Measurements from ENCODE around the gene CSTF3.
A peak's percentile ranks its signal among the peaks of the same experiment; 100 is the strongest.

Gene CSTF3

DNA sequence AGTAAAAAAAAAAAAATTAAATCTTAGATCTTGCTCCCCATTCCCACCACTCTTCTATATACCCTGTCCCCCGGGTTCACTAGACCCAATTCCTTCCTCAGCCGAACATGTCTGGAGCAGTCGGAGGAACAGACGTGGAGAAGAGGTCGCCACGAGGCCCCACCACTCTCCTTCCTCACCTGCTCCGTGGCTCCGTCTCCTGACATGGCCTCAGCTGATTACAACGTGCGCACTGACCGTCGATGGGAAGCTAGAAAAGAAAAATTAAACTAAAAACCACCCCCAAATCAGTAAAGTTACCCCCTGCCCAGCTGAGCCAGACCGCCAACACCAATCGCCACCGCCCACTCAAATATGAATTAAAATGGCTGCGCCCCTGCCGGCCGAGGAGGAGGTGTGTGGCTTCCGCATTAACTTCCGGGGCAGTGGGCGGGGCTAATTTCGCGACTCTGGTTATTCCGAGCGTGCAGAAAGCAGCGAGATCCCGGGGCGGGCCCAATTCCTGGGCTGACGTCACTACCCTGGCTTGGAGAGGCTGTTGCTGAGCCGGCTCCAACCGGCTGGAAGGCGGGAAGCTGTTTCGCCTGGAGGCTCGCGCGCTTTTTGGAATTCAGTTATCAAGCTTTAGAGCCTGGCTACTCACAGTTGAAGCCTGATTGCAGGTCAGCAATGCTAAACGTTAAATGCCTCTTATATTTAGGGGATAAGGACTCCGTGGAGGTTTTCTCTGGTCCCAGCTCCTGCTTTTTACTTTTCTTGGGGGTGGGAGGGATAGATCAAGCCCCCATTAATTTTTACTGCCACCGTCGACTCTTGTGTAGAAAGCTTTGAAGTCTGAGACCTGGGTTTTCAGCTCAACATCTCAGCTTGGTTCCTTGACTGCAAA lies at the start of gene CSTF3:
TSS of gene CSTF3 (minus strand) at position 361 of the 886 bp plus-strand sequence. CDS start at position 206, 155 bp downstream.
- H3K9me2 ChIP-seq (ENCODE audit: low read depth, low read length), result no peaks in the 10 kb centered on the region
- peak within 1 kb of the TSS; percentile 98 for H3K4me2 ChIP-seq (ENCODE audit: low read length)
- peak within 1 kb of the TSS; percentile 46 for H3K27ac ChIP-seq (ENCODE audit: low read depth, low read length, poor library complexity, severe bottlenecking)
- peak within 1 kb of the TSS; percentile 86 for H3K9ac ChIP-seq (ENCODE audit: low read length)
- no peaks in the 10 kb centered on the region for H4K20me1 ChIP-seq (ENCODE audit: insufficient read depth, low read length)
- no peak for TF ChIP-seq EZH2 (IDR thresholded peaks at IDR 0.05; ENCODE audit: borderline replicate concordance, low read length)
- TF ChIP-seq, protein P1, sequence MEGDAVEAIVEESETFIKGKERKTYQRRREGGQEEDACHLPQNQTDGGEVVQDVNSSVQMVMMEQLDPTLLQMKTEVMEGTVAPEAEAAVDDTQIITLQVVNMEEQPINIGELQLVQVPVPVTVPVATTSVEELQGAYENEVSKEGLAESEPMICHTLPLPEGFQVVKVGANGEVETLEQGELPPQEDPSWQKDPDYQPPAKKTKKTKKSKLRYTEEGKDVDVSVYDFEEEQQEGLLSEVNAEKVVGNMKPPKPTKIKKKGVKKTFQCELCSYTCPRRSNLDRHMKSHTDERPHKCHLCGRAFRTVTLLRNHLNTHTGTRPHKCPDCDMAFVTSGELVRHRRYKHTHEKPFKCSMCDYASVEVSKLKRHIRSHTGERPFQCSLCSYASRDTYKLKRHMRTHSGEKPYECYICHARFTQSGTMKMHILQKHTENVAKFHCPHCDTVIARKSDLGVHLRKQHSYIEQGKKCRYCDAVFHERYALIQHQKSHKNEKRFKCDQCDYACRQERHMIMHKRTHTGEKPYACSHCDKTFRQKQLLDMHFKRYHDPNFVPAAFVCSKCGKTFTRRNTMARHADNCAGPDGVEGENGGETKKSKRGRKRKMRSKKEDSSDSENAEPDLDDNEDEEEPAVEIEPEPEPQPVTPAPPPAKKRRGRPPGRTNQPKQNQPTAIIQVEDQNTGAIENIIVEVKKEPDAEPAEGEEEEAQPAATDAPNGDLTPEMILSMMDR (IDR thresholded peaks at IDR 0.05; ENCODE audit: low read length), result no peak
- peak within 1 kb of the TSS; percentile 70; the same call in 1 of the 2 replicates for H2AFZ ChIP-seq (ENCODE audit: low read length)
- peak within 1 kb of the TSS; percentile 90 for H3K4me3 ChIP-seq (ENCODE audit: low read depth, low read length, poor library complexity, severe bottlenecking)
- H3K27me3 ChIP-seq (ENCODE audit: insufficient read depth, low read length), result no peaks in the 10 kb centered on the region
- no peaks in the 10 kb centered on the region for H3K9me3 ChIP-seq (ENCODE audit: low read length)
- peaks cover 38% of the 10 kb centered on the region for H3K4me1 ChIP-seq (ENCODE audit: insufficient read depth, low read length, severe bottlenecking)
- H3K79me2 ChIP-seq (ENCODE audit: insufficient read depth, low read length), result peaks cover 50% of the 10 kb centered on the region
- no peaks in the 10 kb centered on the region for H3F3A ChIP-seq (ENCODE audit: insufficient read depth, low read length)
- H3K36me3 ChIP-seq (ENCODE audit: insufficient read depth, low read length), result peaks cover 13% of the 10 kb centered on the region; the same call in 1 of the 2 replicates

DNA sequence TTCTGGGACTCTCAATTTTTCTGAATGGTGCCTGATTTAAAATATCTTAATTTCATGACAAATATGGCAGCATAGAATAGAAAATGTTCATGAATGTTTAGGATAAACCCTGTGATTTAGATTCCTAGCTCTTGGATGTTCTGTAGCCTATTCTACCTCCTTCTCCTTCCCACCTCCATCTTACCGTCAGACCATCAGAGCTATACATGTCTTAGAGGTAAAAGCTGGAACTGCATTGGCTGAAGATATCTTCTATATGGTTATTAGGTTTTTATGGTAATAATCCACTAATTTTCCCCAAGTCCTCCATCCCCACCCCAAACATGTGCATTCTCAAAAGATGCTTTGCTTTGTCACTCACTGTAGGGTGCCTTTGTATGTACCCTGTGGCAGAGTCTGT lies 46.9 kb upstream of the CSTF3 start:
- no peak overlapping the region for H3K4me2 ChIP-seq (ENCODE audit: low read length)
- no peaks in the 10 kb centered on the region for H3K9me3 ChIP-seq (ENCODE audit: low read length)
- H3K36me3 ChIP-seq (ENCODE audit: insufficient read depth, low read length), result no peaks in the 10 kb centered on the region
- no peak overlapping the region for H2AFZ ChIP-seq (ENCODE audit: low read length)
- H3K27me3 ChIP-seq (ENCODE audit: insufficient read depth, low read length), result no peaks in the 10 kb centered on the region
- no peak overlapping the region for H3K27ac ChIP-seq (ENCODE audit: low read depth, low read length, poor library complexity, severe bottlenecking)
- no peak overlapping the region for H3K4me3 ChIP-seq (ENCODE audit: low read depth, low read length, poor library complexity, severe bottlenecking)
- no peaks in the 10 kb centered on the region for H4K20me1 ChIP-seq (ENCODE audit: insufficient read depth, low read length)
- no peaks in the 10 kb centered on the region for H3K79me2 ChIP-seq (ENCODE audit: insufficient read depth, low read length)
- no peaks in the 10 kb centered on the region for H3F3A ChIP-seq (ENCODE audit: insufficient read depth, low read length)
- no peak overlapping the region for H3K9ac ChIP-seq (ENCODE audit: low read length)
- no peak for TF ChIP-seq EZH2 (IDR thresholded peaks at IDR 0.05; ENCODE audit: borderline replicate concordance, low read length)
- TF ChIP-seq, protein P1 (IDR thresholded peaks at IDR 0.05; ENCODE audit: low read length), result no peak
- no peaks in the 10 kb centered on the region for H3K4me1 ChIP-seq (ENCODE audit: insufficient read depth, low read length, severe bottlenecking)
- no peaks in the 10 kb centered on the region for H3K9me2 ChIP-seq (ENCODE audit: low read depth, low read length)

DNA sequence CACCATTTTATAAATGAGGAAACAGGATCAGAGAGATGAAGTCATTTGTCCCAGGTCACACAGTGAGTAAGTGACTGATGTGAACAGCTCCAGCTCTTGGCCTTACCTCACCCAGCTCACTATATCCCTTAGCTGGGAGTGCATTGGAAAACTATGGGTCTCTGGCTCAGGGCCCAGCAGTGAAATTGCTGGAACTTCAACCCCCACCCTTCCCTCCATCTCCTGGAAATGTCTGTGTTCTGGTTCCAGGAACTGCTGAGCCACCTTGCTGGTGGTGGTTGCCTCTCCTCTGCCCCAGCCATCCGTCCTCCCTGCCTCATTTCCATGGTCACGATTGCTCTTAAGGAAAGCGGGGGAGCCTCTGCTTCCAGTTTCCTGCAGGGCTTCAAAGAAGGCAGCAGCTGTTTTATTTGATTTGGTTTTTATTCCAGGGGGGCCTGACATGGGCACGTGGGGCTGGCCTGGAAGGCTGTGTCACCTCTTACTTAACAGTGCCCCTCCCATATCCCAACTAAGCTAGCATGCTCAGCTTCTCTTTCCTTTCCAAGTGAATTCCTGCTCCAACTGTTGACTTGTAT lies 46.2 kb upstream of the CSTF3 start:
- H3K36me3 ChIP-seq (ENCODE audit: insufficient read depth, low read length), result no peaks in the 10 kb centered on the region
- no peak for TF ChIP-seq EZH2 (IDR thresholded peaks at IDR 0.05; ENCODE audit: borderline replicate concordance, low read length)
- TF ChIP-seq, protein P1 (IDR thresholded peaks at IDR 0.05; ENCODE audit: low read length), result no peak
- no peak overlapping the region for H3K4me3 ChIP-seq (ENCODE audit: low read depth, low read length, poor library complexity, severe bottlenecking)
- no peak overlapping the region for H3K9ac ChIP-seq (ENCODE audit: low read length)
- no peak overlapping the region for H2AFZ ChIP-seq (ENCODE audit: low read length)
- no peak overlapping the region for H3K4me2 ChIP-seq (ENCODE audit: low read length)
- no peaks in the 10 kb centered on the region for H3K9me3 ChIP-seq (ENCODE audit: low read length)
- H3K27ac ChIP-seq (ENCODE audit: low read depth, low read length, poor library complexity, severe bottlenecking), result no peak overlapping the region
- no peaks in the 10 kb centered on the region for H3K9me2 ChIP-seq (ENCODE audit: low read depth, low read length)
- H4K20me1 ChIP-seq (ENCODE audit: insufficient read depth, low read length), result no peaks in the 10 kb centered on the region
- H3K27me3 ChIP-seq (ENCODE audit: insufficient read depth, low read length), result no peaks in the 10 kb centered on the region
- no peaks in the 10 kb centered on the region for H3K4me1 ChIP-seq (ENCODE audit: insufficient read depth, low read length, severe bottlenecking)
- H3F3A ChIP-seq (ENCODE audit: insufficient read depth, low read length), result no peaks in the 10 kb centered on the region
- H3K79me2 ChIP-seq (ENCODE audit: insufficient read depth, low read length), result no peaks in the 10 kb centered on the region
